SK-N-SH (cell line): ENCODE results near the gene GLG1. TPM values are rescaled to one million over a fixed set of nuclear protein-coding genes. Genes with fewer than 3 reads are reported as not detected.

Source experiments
- CTCF ChIA-PET: fragments of 300-600, 350-600 bp; formaldehyde crosslinking; extraction: SDS; loops from one replicate; lab custom pipeline; 2021; lab: Yijun Ruan, JAX
- POLR2A ChIA-PET: fragments of 350-600 bp; sonication (Branson Sonifier 250); formaldehyde crosslinking; extraction: SDS; loops from one replicate; lab custom pipeline; 2020; ENCODE audit warnings: antibody characterized with exemption, inconsistent platforms; lab: Yijun Ruan, JAX
- DNase-seq: peaks from one replicate; pipeline ENCODE4 v3.0.0; 2012
- H2AFZ ChIP-seq: fragments of 200-600 bp; sonication (generic); 2 replicates; pipeline ENCODE4 v1.8.1; 2016; ENCODE audit warnings: antibody characterized with exemption, mild to moderate bottlenecking, low read depth
- H3F3A ChIP-seq: fragments of 200-600 bp; sonication (generic); replicated peaks from 2 replicates; pipeline ENCODE3; 2016; ENCODE audit warnings: antibody characterized with exemption, mild to moderate bottlenecking; ENCODE audit not compliant: insufficient read depth
- H3K27ac ChIP-seq, 2 experiments: fragments of 200-500 bp in 1 of 2; fragments of 200-600 bp in 1 of 2; sonication (Bioruptor generic) in 1 of 2; sonication (generic), shearing (Covaris generic) in 1 of 2; 2 replicates each; pipeline versions ENCODE4 v1.5.1 to v1.6.1; 2014 to 2016; ENCODE audit warnings: low read depth in 2 of 2, inconsistent platforms in 1 of 2, low read length in 1 of 2, mild to moderate bottlenecking in 1 of 2, mixed read lengths in 1 of 2
- H3K27me3 ChIP-seq: fragments of 200-600 bp; sonication (generic), shearing (Covaris generic); 2 replicates; pipeline ENCODE4 v1.6.1; 2016; ENCODE audit warnings: mixed run types; ENCODE audit not compliant: insufficient read depth
- H3K36me3 ChIP-seq, 2 experiments: fragments of 200-500 bp in 1 of 2; fragments of 200-600 bp in 1 of 2; sonication (Bioruptor generic) in 1 of 2; sonication (generic) in 1 of 2; replicated peaks in 1 of 2; 2 replicates each; pipeline versions ENCODE3 to v1.5.1; 2014 to 2016; ENCODE audit warnings: low read length in 1 of 2, mild to moderate bottlenecking in 1 of 2; ENCODE audit not compliant: insufficient read depth in 2 of 2, control insufficient read depth in 1 of 2
- H3K4me1 ChIP-seq, 2 experiments: fragments of 200-500 bp in 1 of 2; fragments of 200-600 bp in 1 of 2; sonication (Bioruptor generic) in 1 of 2; sonication (generic), shearing (Covaris generic) in 1 of 2; 2 replicates each; pipeline versions ENCODE4 v1.5.1 to v1.6.1; 2014 to 2016; ENCODE audit warnings: low read depth in 1 of 2, low read length in 1 of 2, mixed run types in 1 of 2; ENCODE audit not compliant: insufficient read depth in 2 of 2, control insufficient read depth in 1 of 2
- H3K4me2 ChIP-seq: fragments of 200-600 bp; sonication (generic), shearing (Covaris generic); 2 replicates; pipeline ENCODE4 v1.6.1; 2017; ENCODE audit warnings: mixed run types
- H3K4me3 ChIP-seq, 2 experiments: fragments of 200-500 bp in 1 of 2; fragments of 200-600 bp in 1 of 2; sonication (Bioruptor generic) in 1 of 2; sonication (generic), shearing (Covaris generic) in 1 of 2; 2 replicates each; pipeline versions ENCODE4 v1.5.1 to v1.8.1; 2014 to 2016; ENCODE audit warnings: low read depth in 2 of 2, inconsistent platforms in 1 of 2, low read length in 1 of 2, mild to moderate bottlenecking in 1 of 2, mixed read lengths in 1 of 2, moderate library complexity in 1 of 2
- H3K79me2 ChIP-seq: fragments of 200-600 bp; sonication (generic); 2 replicates; pipeline ENCODE4 v1.8.1; 2017; ENCODE audit warnings: mild to moderate bottlenecking; ENCODE audit not compliant: insufficient read depth
- H3K9ac ChIP-seq: fragments of 200-600 bp; sonication (generic); 2 replicates; pipeline ENCODE4 v1.6.1; 2017; ENCODE audit warnings: mixed run types
- H3K9me2 ChIP-seq: fragments of 200-600 bp; sonication (generic); 2 replicates; pipeline ENCODE4 v1.6.1; 2017; ENCODE audit warnings: mixed run types
- H3K9me3 ChIP-seq: fragments of 200-600 bp; sonication (generic); 2 replicates; pipeline ENCODE4 v1.6.1; 2017; ENCODE audit warnings: mixed run types, mild to moderate bottlenecking, moderate library complexity
- H4K20me1 ChIP-seq: fragments of 200-600 bp; sonication (generic); 2 replicates; pipeline ENCODE4 v1.6.1; 2017; ENCODE audit warnings: mild to moderate bottlenecking, mixed run types; ENCODE audit not compliant: insufficient read depth
- EP300 ChIP-seq, 2 experiments: IDR thresholded peaks; 2 replicates each; pipeline versions ENCODE4 v1.4.0 to v1.6.1; 2012; ENCODE audit warnings: borderline replicate concordance in 1 of 2, low read depth in 1 of 2, low read length in 1 of 2
- EZH2phosphoT487 ChIP-seq: fragments of 200-600 bp; sonication (generic); IDR thresholded peaks from 2 replicates; pipeline ENCODE4 v1.6.1; 2017; ENCODE audit warnings: low read depth, mixed run types, mild to moderate bottlenecking, antibody characterized with exemption, moderate library complexity, borderline replicate concordance
- FOSL2 ChIP-seq: IDR thresholded peaks from 2 replicates; pipeline ENCODE4 v1.4.0; 2012; ENCODE audit warnings: low read depth, mild to moderate bottlenecking, moderate library complexity, borderline replicate concordance
- GABPA ChIP-seq: IDR thresholded peaks from 2 replicates; pipeline ENCODE4 v1.4.0; 2012; ENCODE audit warnings: low read depth, mild to moderate bottlenecking
- GATA2 ChIP-seq: sonication (generic); formaldehyde crosslinking; IDR thresholded peaks from 2 replicates; pipeline ENCODE4 v1.5.0; 2020; ENCODE audit warnings: mild to moderate bottlenecking, missing genetic modification reagents
- RFX5 ChIP-seq: IDR thresholded peaks from 2 replicates; pipeline ENCODE4 v1.6.1; 2012; ENCODE audit warnings: mild to moderate bottlenecking, improper control_type of control experiment, low read length
- SIN3A ChIP-seq: IDR thresholded peaks from 2 replicates; pipeline ENCODE4 v1.6.1; 2012; ENCODE audit warnings: low read depth, mild to moderate bottlenecking, low read length, moderate library complexity, borderline replicate concordance
- SMC3 ChIP-seq: IDR thresholded peaks from 2 replicates; pipeline ENCODE4 v1.6.1; 2012; ENCODE audit warnings: low read depth, low read length, improper control_type of control experiment
- TEAD4 ChIP-seq: IDR thresholded peaks from 2 replicates; pipeline ENCODE4 v1.4.0; 2012; ENCODE audit warnings: mild to moderate bottlenecking, borderline replicate concordance; ENCODE audit not compliant: insufficient read depth
- WGBS: methylation state at CpG from one replicate; pipeline ENCODE4 v1.1.6; 2017; ENCODE audit warnings: low lambda C conversion rate; 5-methylcytosine and 5-hydroxymethylcytosine counted together
- polyA plus RNA-seq, 3 experiments: library from polyadenylated mRNA; depleted of rRNA; stranded (reverse); fragments of >200 nt; gene quantifications; 2 replicates each; pipeline ENCODE4 v1.2.3, GENCODE V29; 2012
- TF ChIP-seq, protein P1 (sequence below): IDR thresholded peaks from 2 replicates; pipeline ENCODE4; 2012
- TF ChIP-seq, protein P2 (sequence below): IDR thresholded peaks from 2 replicates; pipeline ENCODE4 v1.6.1; 2012; ENCODE audit warnings: mild to moderate bottlenecking, low read depth, low read length, moderate library complexity
- TF ChIP-seq, protein P3 (sequence below): IDR thresholded peaks from 2 replicates; pipeline ENCODE4 v1.4.0; 2012; ENCODE audit warnings: low read depth
- TF ChIP-seq, protein P4 (sequence below): IDR thresholded peaks from 2 replicates; pipeline ENCODE4 v1.4.0; 2012; ENCODE audit warnings: low read depth, borderline replicate concordance

Gene GLG1
- polyA plus RNA-seq, 1 of the 3 experiments (the other 2 are of a cell fraction), result 71.1 TPM

DNA sequence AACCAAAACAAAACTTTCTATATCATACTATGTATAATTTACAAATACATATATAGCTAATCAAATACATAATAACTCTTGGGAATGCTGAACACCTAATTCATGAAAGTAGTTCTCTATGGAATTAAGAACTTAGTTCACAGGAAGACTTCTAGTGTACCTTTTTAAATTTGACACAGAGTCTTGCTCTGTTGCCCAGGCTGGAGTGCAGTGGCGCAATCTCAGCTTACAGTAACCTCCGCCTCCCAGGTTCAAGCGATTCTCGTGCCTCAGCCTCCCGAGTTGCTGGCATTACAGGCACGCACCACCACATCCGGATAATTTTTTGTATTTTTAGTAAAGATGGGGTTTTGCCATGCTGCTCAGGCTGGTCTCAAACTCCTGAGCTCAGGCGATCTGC, 35.1 kb upstream of the GLG1 start:
- Histone ChIP-seq H3K9me3 (no peaks in the 10 kb centered on the region), H3K4me1 (no peaks in the 10 kb centered on the region), H3K9ac (no peak overlapping the region), H3K4me2 (no peak overlapping the region), H3F3A (no peaks in the 10 kb centered on the region), H3K79me2 (peaks cover 69% of the 10 kb centered on the region), H3K27ac (no peak overlapping the region), H3K4me3 (no peak overlapping the region), H3K36me3 (peaks cover 44 to 69% of the 10 kb centered on the region in 2 experiments), H3K27me3 (no peaks in the 10 kb centered on the region), H4K20me1 (no peaks in the 10 kb centered on the region), H3K9me2 (no peaks in the 10 kb centered on the region), H2AFZ (no peak overlapping the region)
- no peak for TF ChIP-seq GATA2 (CRISPR knock-in tag)
- TF ChIP-seq EZH2phosphoT487, result no peak
- TF ChIP-seq, protein P1, sequence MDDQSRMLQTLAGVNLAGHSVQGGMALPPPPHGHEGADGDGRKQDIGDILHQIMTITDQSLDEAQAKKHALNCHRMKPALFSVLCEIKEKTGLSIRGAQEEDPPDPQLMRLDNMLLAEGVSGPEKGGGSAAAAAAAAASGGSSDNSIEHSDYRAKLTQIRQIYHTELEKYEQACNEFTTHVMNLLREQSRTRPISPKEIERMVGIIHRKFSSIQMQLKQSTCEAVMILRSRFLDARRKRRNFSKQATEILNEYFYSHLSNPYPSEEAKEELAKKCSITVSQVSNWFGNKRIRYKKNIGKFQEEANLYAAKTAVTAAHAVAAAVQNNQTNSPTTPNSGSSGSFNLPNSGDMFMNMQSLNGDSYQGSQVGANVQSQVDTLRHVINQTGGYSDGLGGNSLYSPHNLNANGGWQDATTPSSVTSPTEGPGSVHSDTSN, result no peak
- TF ChIP-seq, protein P2, sequence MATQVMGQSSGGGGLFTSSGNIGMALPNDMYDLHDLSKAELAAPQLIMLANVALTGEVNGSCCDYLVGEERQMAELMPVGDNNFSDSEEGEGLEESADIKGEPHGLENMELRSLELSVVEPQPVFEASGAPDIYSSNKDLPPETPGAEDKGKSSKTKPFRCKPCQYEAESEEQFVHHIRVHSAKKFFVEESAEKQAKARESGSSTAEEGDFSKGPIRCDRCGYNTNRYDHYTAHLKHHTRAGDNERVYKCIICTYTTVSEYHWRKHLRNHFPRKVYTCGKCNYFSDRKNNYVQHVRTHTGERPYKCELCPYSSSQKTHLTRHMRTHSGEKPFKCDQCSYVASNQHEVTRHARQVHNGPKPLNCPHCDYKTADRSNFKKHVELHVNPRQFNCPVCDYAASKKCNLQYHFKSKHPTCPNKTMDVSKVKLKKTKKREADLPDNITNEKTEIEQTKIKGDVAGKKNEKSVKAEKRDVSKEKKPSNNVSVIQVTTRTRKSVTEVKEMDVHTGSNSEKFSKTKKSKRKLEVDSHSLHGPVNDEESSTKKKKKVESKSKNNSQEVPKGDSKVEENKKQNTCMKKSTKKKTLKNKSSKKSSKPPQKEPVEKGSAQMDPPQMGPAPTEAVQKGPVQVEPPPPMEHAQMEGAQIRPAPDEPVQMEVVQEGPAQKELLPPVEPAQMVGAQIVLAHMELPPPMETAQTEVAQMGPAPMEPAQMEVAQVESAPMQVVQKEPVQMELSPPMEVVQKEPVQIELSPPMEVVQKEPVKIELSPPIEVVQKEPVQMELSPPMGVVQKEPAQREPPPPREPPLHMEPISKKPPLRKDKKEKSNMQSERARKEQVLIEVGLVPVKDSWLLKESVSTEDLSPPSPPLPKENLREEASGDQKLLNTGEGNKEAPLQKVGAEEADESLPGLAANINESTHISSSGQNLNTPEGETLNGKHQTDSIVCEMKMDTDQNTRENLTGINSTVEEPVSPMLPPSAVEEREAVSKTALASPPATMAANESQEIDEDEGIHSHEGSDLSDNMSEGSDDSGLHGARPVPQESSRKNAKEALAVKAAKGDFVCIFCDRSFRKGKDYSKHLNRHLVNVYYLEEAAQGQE, result no peak
- TF ChIP-seq TEAD4, result no peak
- TF ChIP-seq RFX5, result no peak
- TF ChIP-seq EP300 (IDR thresholded peaks at IDR 0.05; ENCODE audit: borderline replicate concordance in 1 of 2, low read depth in 1 of 2, low read length in 1 of 2), result no peak
- no peak for TF ChIP-seq GABPA
- TF ChIP-seq, protein P3, sequence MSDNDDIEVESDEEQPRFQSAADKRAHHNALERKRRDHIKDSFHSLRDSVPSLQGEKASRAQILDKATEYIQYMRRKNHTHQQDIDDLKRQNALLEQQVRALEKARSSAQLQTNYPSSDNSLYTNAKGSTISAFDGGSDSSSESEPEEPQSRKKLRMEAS, result no peak
- no peak for TF ChIP-seq SIN3A
- no peak for TF ChIP-seq FOSL2
- TF ChIP-seq, protein P4, sequence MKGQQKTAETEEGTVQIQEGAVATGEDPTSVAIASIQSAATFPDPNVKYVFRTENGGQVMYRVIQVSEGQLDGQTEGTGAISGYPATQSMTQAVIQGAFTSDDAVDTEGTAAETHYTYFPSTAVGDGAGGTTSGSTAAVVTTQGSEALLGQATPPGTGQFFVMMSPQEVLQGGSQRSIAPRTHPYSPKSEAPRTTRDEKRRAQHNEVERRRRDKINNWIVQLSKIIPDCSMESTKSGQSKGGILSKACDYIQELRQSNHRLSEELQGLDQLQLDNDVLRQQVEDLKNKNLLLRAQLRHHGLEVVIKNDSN, result no peak
- no peak for TF ChIP-seq SMC3
- DNase-seq, result no peak
- POLR2A ChIA-PET, result no interaction called here
- CTCF ChIA-PET, result interaction anchor here (0.6 to 5.0 kb wide), 2 partner anchors 9 to 457 kb away, joined by 4 to 37 read pairs; no protein-coding TSS in a partner anchor
- WGBS, result 96% methylated on average over 8 of the region's 8 CpGs
